Adipocyte (in vitro differentiated cells): ENCODE data around the gene DYRK3.
A peak's percentile ranks its signal among the peaks of the same experiment; 100 is the strongest.

Experiments
- DNase-seq: peaks from one replicate; pipeline ENCODE4 v3.0.0-alpha.2; 2015; ENCODE audit warnings: low read depth
- H3K27me3 ChIP-seq: replicated peaks from 2 replicates; pipeline ENCODE4 v1.7.0; 2013; ENCODE audit warnings: mild to moderate bottlenecking, low read length, moderate library complexity; ENCODE audit not compliant: control insufficient read depth, insufficient read depth
- H3K36me3 ChIP-seq: 2 replicates; pipeline ENCODE4 v1.7.0; 2013; ENCODE audit warnings: low read length, mild to moderate bottlenecking, moderate library complexity; ENCODE audit not compliant: control insufficient read depth, insufficient read depth, severe bottlenecking
- H3K4me1 ChIP-seq: 2 replicates; pipeline ENCODE4 v1.7.0; 2013; ENCODE audit warnings: mild to moderate bottlenecking, low read length, moderate library complexity; ENCODE audit not compliant: control insufficient read depth, insufficient read depth
- H3K4me3 ChIP-seq: 2 replicates; pipeline ENCODE4 v1.7.0; 2013; ENCODE audit warnings: mild to moderate bottlenecking, low read length, moderate library complexity
- H3K9ac ChIP-seq: 2 replicates; pipeline ENCODE4 v1.7.0; 2013; ENCODE audit warnings: mild to moderate bottlenecking, low read length, moderate library complexity
- H3K9me3 ChIP-seq: 2 replicates; pipeline ENCODE4 v1.7.0; 2013; ENCODE audit warnings: mild to moderate bottlenecking, low read length, moderate library complexity; ENCODE audit not compliant: control insufficient read depth

DYRK3 gene

GRCh38 chr1:206663832-206664652 lies 28.7 kb downstream of the DYRK3 start:
- no peak overlapping the region for H3K4me3 ChIP-seq
- H3K36me3 ChIP-seq, result no peaks in the 10 kb centered on the region
- peaks cover 13% of the 10 kb centered on the region for H3K27me3 ChIP-seq
- DNase-seq, result peak; percentile 85
- peaks cover 29% of the 10 kb centered on the region for H3K4me1 ChIP-seq
- no peaks in the 10 kb centered on the region for H3K9me3 ChIP-seq
- no peak overlapping the region for H3K9ac ChIP-seq

GRCh38 chr1:206664740-206665139 lies 29.4 kb downstream of the DYRK3 start:
- Histone ChIP-seq H3K9me3 (no peaks in the 10 kb centered on the region), H3K4me3 (no peak overlapping the region), H3K4me1 (peaks cover 29% of the 10 kb centered on the region), H3K36me3 (no peaks in the 10 kb centered on the region), H3K9ac (no peak overlapping the region), H3K27me3 (peaks cover 13% of the 10 kb centered on the region)
- no peak for DNase-seq

GRCh38 chr1:206666031-206666561 lies 30.8 kb downstream of the DYRK3 start:
- DNase-seq, result no peak
- H3K9me3 ChIP-seq, result no peaks in the 10 kb centered on the region
- H3K4me3 ChIP-seq, result no peak overlapping the region
- peaks cover 29% of the 10 kb centered on the region for H3K4me1 ChIP-seq
- H3K9ac ChIP-seq, result no peak overlapping the region
- no peaks in the 10 kb centered on the region for H3K36me3 ChIP-seq
- peaks cover 13% of the 10 kb centered on the region for H3K27me3 ChIP-seq

GRCh38 chr1:206666954-206667665 lies 31.8 kb downstream of the DYRK3 start:
- Histone ChIP-seq H3K9me3 (no peaks in the 10 kb centered on the region), H3K9ac (no peak overlapping the region), H3K36me3 (no peaks in the 10 kb centered on the region), H3K27me3 (peaks cover 13% of the 10 kb centered on the region), H3K4me3 (no peak overlapping the region), H3K4me1 (peaks cover 29% of the 10 kb centered on the region)
- no peak for DNase-seq

GRCh38 chr1:206668351-206668750 lies 33.0 kb downstream of the DYRK3 start:
- Histone ChIP-seq H3K4me1 (peaks cover 32% of the 10 kb centered on the region), H3K9me3 (no peaks in the 10 kb centered on the region)

GRCh38 chr1:206668874-206669410 lies 33.6 kb downstream of the DYRK3 start:
- Histone ChIP-seq H3K9ac (no peak overlapping the region), H3K27me3 (peaks cover 1% of the 10 kb centered on the region), H3K36me3 (no peaks in the 10 kb centered on the region), H3K4me3 (no peak overlapping the region), H3K4me1 (peaks cover 26% of the 10 kb centered on the region), H3K9me3 (no peaks in the 10 kb centered on the region)
- no peak for DNase-seq

More at GRCh38 chr1:206668351-206668750, 33.0 kb downstream of the DYRK3 start:
- Histone ChIP-seq H3K27me3 (peaks cover 7% of the 10 kb centered on the region), H3K4me3 (no peak overlapping the region), H3K9ac (no peak overlapping the region), H3K36me3 (no peaks in the 10 kb centered on the region)
- DNase-seq, result no peak

- Histone ChIP-seq H3K27me3 (no peaks in the 10 kb centered on the region), H3K4me1 (peaks cover 22% of the 10 kb centered on the region), H3K36me3 (no peaks in the 10 kb centered on the region), H3K4me3 (no peak overlapping the region), H3K9me3 (no peaks in the 10 kb centered on the region), H3K9ac (no peak overlapping the region)
- no peak for DNase-seq
Observed at GRCh38 chr1:206672011-206672688, 36.8 kb downstream of the DYRK3 start.

- Histone ChIP-seq H3K9ac (no peak overlapping the region), H3K9me3 (no peaks in the 10 kb centered on the region), H3K36me3 (no peaks in the 10 kb centered on the region), H3K4me3 (no peak overlapping the region), H3K4me1 (peaks cover 17% of the 10 kb centered on the region), H3K27me3 (no peaks in the 10 kb centered on the region)
- DNase-seq, result no peak
Observed at GRCh38 chr1:206672844-206673758, 37.8 kb downstream of the DYRK3 start.

GRCh38 chr1:206674236-206674635 lies 38.9 kb downstream of the DYRK3 start:
- no peaks in the 10 kb centered on the region for H3K27me3 ChIP-seq
- H3K9me3 ChIP-seq, result no peaks in the 10 kb centered on the region
- H3K4me1 ChIP-seq, result peaks cover 17% of the 10 kb centered on the region
- DNase-seq, result no peak
- H3K4me3 ChIP-seq, result no peak overlapping the region
- H3K9ac ChIP-seq, result peak overlapping the region; percentile 2
- no peaks in the 10 kb centered on the region for H3K36me3 ChIP-seq

GRCh38 chr1:206674745-206675175 lies 39.4 kb downstream of the DYRK3 start:
- H3K4me3 ChIP-seq, result no peak overlapping the region
- H3K36me3 ChIP-seq, result no peaks in the 10 kb centered on the region
- H3K9ac ChIP-seq, result peak overlapping the region; percentile 2
- no peaks in the 10 kb centered on the region for H3K9me3 ChIP-seq
- peaks cover 17% of the 10 kb centered on the region for H3K4me1 ChIP-seq
- DNase-seq, result peak; percentile 97
- H3K27me3 ChIP-seq, result no peaks in the 10 kb centered on the region
